Sigmoid colon (tissue), 7 donors: ENCODE measurements around the gene EFCAB9. TPM values are rescaled to one million over a fixed set of nuclear protein-coding genes. Genes with fewer than 3 reads are reported as not detected.
"Not testable (repeated sequence)": the region's sequence is repeated elsewhere in the genome, so short reads cannot be mapped to it uniquely, and the experiment has no call there.

Source experiments
- DNase-seq: peaks from one replicate; pipeline ENCODE4 v3.0.0-alpha.2; 2019
- H3K27ac ChIP-seq, 4 donors: fragments of 200-600 bp; sonication (generic); one replicate each; pipeline ENCODE4 v1.5.1; 2016 to 2019; ENCODE audit warnings: mild to moderate bottlenecking in 1 of 4
- H3K27me3 ChIP-seq, 3 donors: fragments of 200-600 bp; sonication (generic); one replicate each; pipeline ENCODE4 v1.5.1; 2019; ENCODE audit warnings: mild to moderate bottlenecking in 1 of 3
- H3K36me3 ChIP-seq, 4 donors: fragments of 200-600 bp; sonication (generic); one replicate each; pipeline ENCODE4 v1.5.1; 2016 to 2019
- H3K4me1 ChIP-seq, 4 donors: fragments of 200-600 bp; sonication (generic); one replicate each; pipeline ENCODE4 v1.5.1; 2017 to 2019
- H3K4me3 ChIP-seq, 4 donors: fragments of 200-600 bp; sonication (generic); one replicate each; pipeline ENCODE4 v1.5.1; 2017 to 2019; ENCODE audit warnings: mild to moderate bottlenecking in 2 of 4, moderate library complexity in 1 of 4
- H3K9me3 ChIP-seq, 4 donors: fragments of 200-600 bp in 3 of 4; sonication (generic) in 3 of 4; one replicate each; pipeline versions ENCODE4 v1.5.1 to v1.6.1; 2013 to 2019
- EP300 ChIP-seq, 4 donors: sonication (generic); formaldehyde crosslinking; IDR thresholded peaks; one replicate each; pipeline ENCODE4 v1.6.1; 2017; ENCODE audit warnings: antibody characterized with exemption in 4 of 4
- POLR2A ChIP-seq, 2 donors: fragments of 450-650 bp; IDR thresholded peaks; one replicate each; pipeline ENCODE4 v1.6.1; 2016; ENCODE audit warnings: antibody characterized with exemption in 2 of 2, mild to moderate bottlenecking in 2 of 2, moderate library complexity in 2 of 2
- POLR2AphosphoS5 ChIP-seq, 4 donors: sonication (generic); formaldehyde crosslinking; IDR thresholded peaks; one replicate each; pipeline ENCODE4 v1.6.1; 2017; ENCODE audit warnings: antibody characterized with exemption in 4 of 4
- WGBS, 2 donors: extraction: QIAGEN DNeasy Blood & Tissue Kit; methylation state at CpG; one replicate each; pipeline ENCODE4 v1.1.7; 2013; 5-methylcytosine and 5-hydroxymethylcytosine counted together
- intact Hi-C: fragments of 100-400 bp; cut with DNase I; formaldehyde crosslinking; loops from one replicate; pipeline ENCODE4 v1.15.1; 2023
- polyA plus RNA-seq, 3 donors: library from polyadenylated mRNA; stranded (reverse); fragments of 200-250 nt; gene quantifications; one replicate each; pipeline ENCODE4 v1.2.3, GENCODE V29; 2013
- total RNA-seq, 4 donors: library from RNA; depleted of rRNA; stranded (reverse); fragments of >200 nt; gene quantifications; one replicate each; pipeline ENCODE4 v1.1.0, GENCODE V29; 2016
- TF ChIP-seq, protein P1 (sequence below), 4 experiments: fragments of 450-650 bp in 3 of 4; fragments of 200-600 bp in 1 of 4; IDR thresholded peaks; one replicate each; pipeline ENCODE4 v1.5.1; 2016 to 2019; ENCODE audit warnings: antibody characterized with exemption in 4 of 4, mild to moderate bottlenecking in 3 of 4, moderate library complexity in 2 of 4
- donor health status: healthy with polysubstance abuse.
- donor health status: Bipolar disorder and iron deficiency.
- donor health status: healthy.

Gene EFCAB9
- total and polyA plus RNA-seq, 7 donors, result not detected

DNA sequence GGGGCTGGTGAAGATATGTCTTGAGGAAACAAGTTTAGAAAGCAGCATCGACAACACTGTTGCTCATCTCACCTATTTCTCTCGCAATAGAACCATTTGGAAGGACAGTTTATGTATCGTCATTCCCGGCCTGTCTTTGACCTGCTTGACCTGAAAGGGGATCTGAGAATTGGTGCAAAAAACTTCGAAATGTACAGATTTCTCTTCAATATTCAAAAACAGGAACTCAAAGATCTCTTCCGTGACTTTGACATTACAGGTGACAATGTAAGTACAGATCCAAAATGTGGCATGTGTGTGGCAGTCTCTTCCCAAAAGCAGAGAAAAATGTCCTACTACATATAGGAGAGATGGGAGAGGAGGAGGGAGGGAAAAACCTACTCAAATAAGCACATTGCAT lies 6.5 kb downstream of the EFCAB9 start:
- Histone ChIP-seq H3K27ac (no peak overlapping the region), H3K9me3 (no peaks in the 10 kb centered on the region), H3K27me3 (no peaks in the 10 kb centered on the region), H3K4me1 (no peaks in the 10 kb centered on the region), H3K36me3 (no peaks in the 10 kb centered on the region), H3K4me3 (no peak overlapping the region)
- no peak for DNase-seq
- intact Hi-C loops, result no loop called here
- TF ChIP-seq POLR2A (IDR thresholded peaks at IDR 0.05), result no peak
- TF ChIP-seq POLR2AphosphoS5 (IDR thresholded peaks at IDR 0.05), result no peak
- TF ChIP-seq, protein P1, sequence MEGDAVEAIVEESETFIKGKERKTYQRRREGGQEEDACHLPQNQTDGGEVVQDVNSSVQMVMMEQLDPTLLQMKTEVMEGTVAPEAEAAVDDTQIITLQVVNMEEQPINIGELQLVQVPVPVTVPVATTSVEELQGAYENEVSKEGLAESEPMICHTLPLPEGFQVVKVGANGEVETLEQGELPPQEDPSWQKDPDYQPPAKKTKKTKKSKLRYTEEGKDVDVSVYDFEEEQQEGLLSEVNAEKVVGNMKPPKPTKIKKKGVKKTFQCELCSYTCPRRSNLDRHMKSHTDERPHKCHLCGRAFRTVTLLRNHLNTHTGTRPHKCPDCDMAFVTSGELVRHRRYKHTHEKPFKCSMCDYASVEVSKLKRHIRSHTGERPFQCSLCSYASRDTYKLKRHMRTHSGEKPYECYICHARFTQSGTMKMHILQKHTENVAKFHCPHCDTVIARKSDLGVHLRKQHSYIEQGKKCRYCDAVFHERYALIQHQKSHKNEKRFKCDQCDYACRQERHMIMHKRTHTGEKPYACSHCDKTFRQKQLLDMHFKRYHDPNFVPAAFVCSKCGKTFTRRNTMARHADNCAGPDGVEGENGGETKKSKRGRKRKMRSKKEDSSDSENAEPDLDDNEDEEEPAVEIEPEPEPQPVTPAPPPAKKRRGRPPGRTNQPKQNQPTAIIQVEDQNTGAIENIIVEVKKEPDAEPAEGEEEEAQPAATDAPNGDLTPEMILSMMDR (IDR thresholded peaks at IDR 0.05), result no peak
- TF ChIP-seq EP300 (IDR thresholded peaks at IDR 0.05), result no peak
- 83 to 90% methylated on average over 6 of the region's 6 CpGs for WGBS, 2 donors

DNA sequence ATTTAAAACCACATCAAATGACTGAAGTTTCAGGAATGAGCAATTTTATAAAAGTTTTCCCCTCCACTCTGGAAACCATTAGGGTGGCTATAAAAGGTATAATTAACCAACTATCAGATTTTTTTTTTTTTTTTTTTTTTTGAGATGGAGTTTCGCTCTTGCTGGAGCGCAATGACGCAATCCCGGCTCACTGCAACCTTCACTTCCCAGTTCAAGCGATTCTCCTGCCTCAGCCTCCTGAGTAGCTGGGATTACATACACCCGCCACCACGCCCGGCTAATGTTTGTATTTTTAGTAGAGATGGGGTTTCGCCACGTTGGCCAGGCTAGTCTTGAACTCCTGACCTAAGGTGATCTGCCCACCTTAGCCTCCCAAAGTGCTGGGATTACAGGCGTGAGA lies 12.0 kb downstream of the EFCAB9 start:
- DNase-seq, H3K27ac ChIP-seq, H3K4me1 ChIP-seq, H3K9me3 ChIP-seq, intact Hi-C loops, H3K27me3 ChIP-seq, H3K4me3 ChIP-seq: not testable (repeated sequence)
- peaks cover 0 to 13% (median 2%) of the 10 kb centered on the region in 4 donors for H3K36me3 ChIP-seq
- 92% methylated on average over 11 of the region's 11 CpGs for WGBS, 2 donors

DNA sequence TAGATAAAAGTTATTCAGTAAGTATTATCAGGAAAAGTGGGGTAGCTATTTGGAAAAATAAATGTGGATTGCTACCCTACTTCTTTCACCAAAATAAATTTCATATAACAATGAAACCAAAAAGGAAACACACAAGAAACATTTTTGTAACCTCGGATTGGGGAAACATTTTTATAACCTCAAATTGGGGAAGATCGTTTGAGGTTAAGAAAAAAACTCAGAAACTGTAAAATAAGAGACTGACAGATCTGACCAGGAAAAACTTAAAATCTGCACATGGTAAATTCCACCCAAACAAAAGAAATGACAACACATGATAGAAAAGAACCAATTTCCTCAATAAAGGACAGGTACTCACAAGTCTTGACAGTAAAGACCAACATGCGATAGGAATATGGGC lies 13.5 kb downstream of the EFCAB9 start:
- 59 to 62% methylated on average over 3 of the region's 3 CpGs for WGBS, 2 donors
- DNase-seq, result no peak
- TF ChIP-seq POLR2AphosphoS5 (IDR thresholded peaks at IDR 0.05) (no peak), POLR2A (IDR thresholded peaks at IDR 0.05) (no peak), EP300 (IDR thresholded peaks at IDR 0.05) (no peak)
- TF ChIP-seq, protein P1 (IDR thresholded peaks at IDR 0.05), result no peak
- H3K27me3 ChIP-seq, result no peaks in the 10 kb centered on the region
- intact Hi-C loops, result no loop called here
- H3K9me3 ChIP-seq, result no peaks in the 10 kb centered on the region
- no peak overlapping the region for H3K4me3 ChIP-seq
- H3K36me3 ChIP-seq, result peaks cover 0 to 25% (median 9%) of the 10 kb centered on the region in 4 donors
- no peaks in the 10 kb centered on the region for H3K4me1 ChIP-seq
- H3K27ac ChIP-seq, result no peak overlapping the region

DNA sequence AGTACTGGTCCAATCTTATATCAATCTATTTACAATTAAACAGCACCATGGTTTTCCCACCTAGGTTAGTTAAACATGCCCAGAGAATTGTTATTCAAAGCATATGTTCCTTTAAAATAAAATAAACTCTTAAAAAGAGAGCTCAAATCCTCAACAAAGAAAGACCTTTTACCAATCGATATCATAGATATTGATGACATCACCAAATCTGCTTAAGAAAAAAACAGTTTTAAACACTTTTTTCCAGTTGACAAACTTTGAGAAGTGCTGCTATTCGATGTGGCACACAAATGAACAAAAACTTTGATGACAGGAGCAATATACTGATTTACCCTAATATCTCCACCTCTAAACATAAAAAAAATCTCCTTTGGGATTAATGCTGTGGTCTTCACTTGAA lies 15.7 kb downstream of the EFCAB9 start:
- TF ChIP-seq POLR2AphosphoS5 (IDR thresholded peaks at IDR 0.05) (no peak), POLR2A (IDR thresholded peaks at IDR 0.05) (no peak), EP300 (IDR thresholded peaks at IDR 0.05) (no peak)
- TF ChIP-seq, protein P1 (IDR thresholded peaks at IDR 0.05), result no peak
- H3K36me3 ChIP-seq, result peaks cover 0 to 25% (median 9%) of the 10 kb centered on the region in 4 donors
- H3K4me1 ChIP-seq, result no peaks in the 10 kb centered on the region
- 92 to 95% methylated on average over 2 of the region's 2 CpGs for WGBS, 2 donors
- H3K4me3 ChIP-seq, result no peak overlapping the region
- no peaks in the 10 kb centered on the region for H3K27me3 ChIP-seq
- H3K27ac ChIP-seq, result no peak overlapping the region
- no peak for DNase-seq
- no peaks in the 10 kb centered on the region for H3K9me3 ChIP-seq
- intact Hi-C loops, result no loop called here

DNA sequence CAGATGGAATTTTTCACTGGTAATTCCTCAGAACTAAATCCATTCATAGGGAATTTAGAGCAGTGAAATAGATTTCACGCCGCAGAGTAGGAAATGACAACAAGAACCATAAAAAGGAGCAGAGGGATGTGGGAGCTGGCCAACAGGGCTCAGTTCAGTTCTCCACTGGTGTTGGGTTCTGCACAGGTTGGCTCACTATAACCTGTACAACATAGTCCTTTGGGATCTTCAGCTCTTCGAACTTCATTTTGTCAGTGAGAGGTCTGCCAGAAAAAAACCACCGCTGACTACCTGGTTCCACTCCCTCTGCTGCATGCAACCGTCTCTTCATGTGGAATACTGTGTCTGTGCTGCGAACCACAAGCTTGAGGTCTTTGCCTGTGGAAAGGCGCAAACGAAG lies 17.7 kb downstream of the EFCAB9 start:
- no peak for DNase-seq
- Histone ChIP-seq H3K27me3 (no peaks in the 10 kb centered on the region), H3K4me1 (no peaks in the 10 kb centered on the region), H3K36me3 (peaks cover 0 to 25% (median 9%) of the 10 kb centered on the region in 4 donors), H3K9me3 (no peaks in the 10 kb centered on the region), H3K4me3 (no peak overlapping the region), H3K27ac (no peak overlapping the region)
- TF ChIP-seq POLR2A (IDR thresholded peaks at IDR 0.05), result no peak
- TF ChIP-seq, protein P1 (IDR thresholded peaks at IDR 0.05), result no peak
- no peak for TF ChIP-seq EP300 (IDR thresholded peaks at IDR 0.05)
- no peak for TF ChIP-seq POLR2AphosphoS5 (IDR thresholded peaks at IDR 0.05)
- intact Hi-C loops, result no loop called here
- 95 to 97% methylated on average over 8 of the region's 8 CpGs for WGBS, 2 donors
